ENCODE data around the gene CYP4F11.
"Not testable (repeated sequence)": the region's sequence is repeated elsewhere in the genome, so short reads cannot be mapped to it uniquely, and the experiment has no call there.

Gene CYP4F11, protein sequence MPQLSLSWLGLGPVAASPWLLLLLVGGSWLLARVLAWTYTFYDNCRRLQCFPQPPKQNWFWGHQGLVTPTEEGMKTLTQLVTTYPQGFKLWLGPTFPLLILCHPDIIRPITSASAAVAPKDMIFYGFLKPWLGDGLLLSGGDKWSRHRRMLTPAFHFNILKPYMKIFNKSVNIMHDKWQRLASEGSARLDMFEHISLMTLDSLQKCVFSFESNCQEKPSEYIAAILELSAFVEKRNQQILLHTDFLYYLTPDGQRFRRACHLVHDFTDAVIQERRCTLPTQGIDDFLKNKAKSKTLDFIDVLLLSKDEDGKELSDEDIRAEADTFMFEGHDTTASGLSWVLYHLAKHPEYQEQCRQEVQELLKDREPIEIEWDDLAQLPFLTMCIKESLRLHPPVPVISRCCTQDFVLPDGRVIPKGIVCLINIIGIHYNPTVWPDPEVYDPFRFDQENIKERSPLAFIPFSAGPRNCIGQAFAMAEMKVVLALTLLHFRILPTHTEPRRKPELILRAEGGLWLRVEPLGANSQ

DNA sequence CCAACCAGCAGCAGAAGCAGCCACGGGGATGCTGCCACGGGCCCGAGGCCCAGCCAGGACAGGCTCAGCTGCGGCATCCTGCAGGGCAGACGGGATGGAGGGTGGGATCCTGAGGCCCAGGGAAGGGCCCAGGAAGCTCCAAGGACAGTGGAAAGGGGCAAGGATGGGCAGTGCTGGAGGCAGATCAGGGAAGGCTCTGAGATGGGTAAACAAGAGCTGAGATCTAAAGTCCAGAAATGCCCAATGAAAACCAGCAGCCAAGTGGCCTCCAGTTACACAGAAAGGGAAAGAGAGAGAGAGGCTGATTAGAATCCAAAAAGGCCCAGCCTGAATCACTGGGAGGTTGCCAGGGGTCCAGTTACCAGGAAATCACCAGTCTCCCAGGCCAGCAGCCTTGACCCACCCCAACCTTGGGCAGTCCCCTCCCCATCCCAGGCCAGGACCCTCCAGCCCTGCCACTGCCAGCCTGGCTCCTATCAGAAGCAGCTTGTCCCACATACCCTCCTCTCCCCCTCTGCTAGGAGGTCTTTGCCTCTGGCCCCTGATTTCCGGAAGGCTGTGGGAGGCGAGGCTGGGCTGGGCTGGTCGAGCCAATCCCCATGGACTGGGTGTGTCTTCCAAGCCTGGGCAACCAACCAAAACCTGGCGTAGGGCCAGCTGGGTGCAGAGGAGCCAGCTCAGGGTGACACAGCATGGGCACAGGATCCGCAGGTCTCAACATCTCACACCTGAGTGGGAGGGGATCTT lies at the start of gene CYP4F11:
CYP4F11 (minus strand) TSS at position 198 of the 747 bp plus-strand sequence; CDS start at position 77, 121 bp downstream.
- no peak for DNase-seq (ENCODE audit: low read depth)

GRCh38 chr19:15979293-15979692 lies 45.0 kb upstream of the CYP4F11 start:
- DNase-seq (ENCODE audit: low read depth) = no peak

DNA sequence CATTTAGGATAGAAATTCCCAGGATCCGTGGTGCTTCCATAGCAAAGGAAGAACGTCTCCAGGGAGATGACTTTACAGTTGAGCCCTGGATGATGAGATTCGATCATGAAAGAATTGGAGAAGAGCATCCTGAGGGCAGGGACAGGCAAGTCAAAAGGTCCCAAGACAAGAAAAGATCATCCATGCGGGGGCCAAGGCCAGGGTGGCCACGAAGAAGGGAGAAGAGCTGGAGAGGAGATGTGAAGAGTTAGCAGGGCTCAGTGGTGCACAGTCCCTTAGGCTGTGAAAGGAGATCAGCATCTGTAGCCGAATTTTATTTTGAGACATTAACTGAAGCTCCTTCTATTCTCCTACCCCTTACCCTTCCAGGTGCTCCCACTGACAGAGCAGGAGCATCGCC lies 43.4 kb upstream of the CYP4F11 start:
- no peak for DNase-seq (ENCODE audit: low read depth)

DNA sequence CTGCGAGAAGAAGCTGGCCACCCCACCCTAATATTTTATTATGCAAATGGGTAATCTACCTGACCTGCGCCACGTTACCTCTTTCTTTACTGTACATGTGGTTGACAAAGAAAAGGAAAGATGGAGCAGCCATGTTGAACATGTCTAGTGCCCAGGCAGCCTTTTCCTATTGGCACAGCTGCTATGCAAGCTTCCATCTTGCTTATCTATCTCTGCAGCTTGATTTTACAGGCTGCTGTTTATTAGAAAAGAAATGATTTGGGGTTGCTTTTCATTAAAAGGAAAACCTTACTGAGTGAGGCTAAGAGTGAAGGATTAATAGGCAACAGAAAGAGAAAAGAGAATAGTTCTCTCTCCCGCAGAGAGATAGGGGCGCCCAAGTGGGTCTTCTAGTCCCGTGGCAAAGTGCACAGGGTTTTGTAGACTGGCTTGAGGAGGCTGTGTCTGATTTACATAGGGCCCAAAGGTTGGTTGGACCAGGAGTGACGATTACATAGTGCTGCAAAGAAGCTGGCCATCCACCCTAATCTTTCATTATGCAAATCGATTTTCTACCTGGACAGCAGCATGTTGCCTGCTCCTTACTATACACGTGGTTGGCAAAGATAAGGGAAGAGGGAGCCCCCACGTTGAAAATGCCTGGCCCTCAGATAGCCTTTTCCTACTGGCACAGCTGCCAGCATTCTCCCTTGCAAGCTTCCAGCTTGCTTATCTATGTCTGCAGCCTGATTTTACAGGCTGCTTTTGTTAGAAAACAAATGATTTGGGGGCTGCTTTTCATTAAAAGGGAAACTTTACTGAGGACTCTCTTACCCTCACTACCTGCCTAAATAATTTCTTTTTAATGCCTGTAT lies 42.7 kb upstream of the CYP4F11 start:
- no peak for DNase-seq (ENCODE audit: low read depth)

GRCh38 chr19:15974856-15975255 lies 40.5 kb upstream of the CYP4F11 start:
- no peak for DNase-seq (ENCODE audit: low read depth)

GRCh38 chr19:15972043-15972442 lies 37.7 kb upstream of the CYP4F11 start:
- not testable (repeated sequence) for DNase-seq (ENCODE audit: low read depth)

DNA sequence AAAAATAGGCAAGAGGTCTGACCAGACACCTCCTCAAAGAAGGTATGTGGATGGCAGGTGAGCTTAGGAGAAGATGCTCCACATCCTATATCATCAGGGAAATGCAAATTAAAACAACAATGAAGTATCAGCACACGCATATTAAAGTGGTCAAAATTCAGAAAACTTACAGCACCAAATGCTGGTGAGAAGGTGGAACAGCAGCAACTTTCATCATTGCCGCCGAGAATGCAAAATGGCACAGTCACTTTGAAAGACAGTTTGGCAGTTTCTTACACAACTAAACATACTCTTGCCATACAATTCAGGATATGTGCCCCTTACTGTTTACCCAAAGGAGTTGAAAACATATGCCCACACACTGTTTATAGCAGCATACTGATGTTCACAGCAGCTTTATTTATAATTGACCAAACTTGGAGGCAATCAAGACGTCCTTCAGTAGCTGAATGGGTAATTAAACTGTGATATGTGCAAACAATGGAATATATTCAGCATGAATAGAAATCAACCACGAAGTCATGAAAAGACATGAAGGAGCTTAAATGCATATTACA lies 37.0 kb upstream of the CYP4F11 start:
- no peak for DNase-seq (ENCODE audit: low read depth)

GRCh38 chr19:15964231-15964630 lies 29.9 kb upstream of the CYP4F11 start:
- no peak for DNase-seq (ENCODE audit: low read depth)

DNA sequence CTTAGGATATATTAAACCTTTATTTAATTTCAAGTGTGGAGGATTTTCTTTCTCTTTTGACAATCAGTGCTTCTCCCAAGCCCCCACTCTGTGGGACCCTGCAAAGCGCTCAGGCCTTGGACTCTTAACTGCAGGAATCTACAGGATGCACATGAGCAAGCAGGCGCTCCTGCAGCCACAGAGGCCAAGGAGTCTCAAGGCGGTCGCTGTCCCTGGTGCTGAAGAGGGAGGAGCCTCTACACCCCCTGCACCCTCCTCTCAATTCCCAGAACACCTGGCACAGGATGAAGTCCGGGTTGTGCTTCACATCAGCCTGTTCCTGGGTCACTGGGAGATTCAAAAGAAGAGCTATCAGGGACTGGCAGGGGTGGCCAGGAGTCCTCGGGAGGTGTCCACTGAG lies 28.0 kb upstream of the CYP4F11 start:
- DNase-seq (ENCODE audit: low read depth) = no peak

DNA sequence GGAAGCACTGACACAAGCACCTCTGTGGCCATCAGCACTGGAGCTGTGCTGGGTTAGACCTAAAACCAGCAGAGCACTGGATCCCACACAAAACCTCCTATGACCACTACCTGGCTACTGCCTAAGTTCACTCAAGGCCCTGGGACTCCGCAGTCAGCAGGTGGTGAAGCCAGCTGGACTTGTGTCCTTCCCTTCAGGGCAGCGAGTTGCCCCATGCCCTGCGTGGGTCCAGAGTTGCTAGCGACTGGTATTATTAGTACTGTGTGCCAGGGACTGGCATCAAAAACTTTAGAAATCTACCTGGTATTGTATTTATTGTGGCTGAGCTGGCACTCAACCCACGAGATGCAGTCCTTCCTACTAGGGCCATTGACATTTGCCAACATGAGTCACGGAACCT lies 20.5 kb upstream of the CYP4F11 start:
- DNase-seq (ENCODE audit: low read depth) = no peak

DNA sequence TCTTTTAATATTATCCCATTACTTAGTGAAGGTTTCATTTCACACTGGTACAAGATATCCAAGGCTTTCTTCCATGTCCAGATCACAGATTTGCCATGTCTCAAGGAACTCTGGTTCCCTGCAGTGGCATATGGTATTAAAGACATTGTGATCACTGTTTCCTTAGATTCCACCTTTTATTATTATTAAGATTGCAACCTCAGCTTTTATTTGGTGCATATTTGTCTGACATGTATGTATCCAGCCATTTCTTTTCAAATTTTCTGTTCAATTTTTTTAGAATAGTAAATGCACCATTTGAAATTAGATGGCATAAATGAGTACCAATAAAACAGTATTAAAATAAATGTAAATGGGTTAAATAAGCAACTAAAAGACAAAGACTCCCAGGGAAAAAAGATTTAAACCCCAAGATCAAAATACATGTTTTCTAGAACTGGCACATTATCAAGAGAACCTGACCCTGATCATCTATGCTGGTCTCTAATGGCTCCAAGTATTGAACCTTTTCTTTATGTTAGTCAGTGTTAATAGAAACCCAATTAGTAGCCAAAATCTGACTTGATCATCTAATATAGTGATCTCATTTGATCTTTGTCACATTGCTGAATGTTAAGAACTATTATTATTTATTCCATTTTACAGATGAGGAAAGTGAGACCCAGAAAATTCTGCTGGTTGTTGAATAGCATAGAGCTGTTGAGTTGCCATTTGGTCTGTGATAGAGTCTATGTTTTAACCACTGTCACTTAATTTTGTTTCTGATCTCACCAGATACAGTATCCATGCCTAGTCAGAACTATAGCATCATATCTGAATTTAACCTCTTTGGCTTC lies 14.1 kb upstream of the CYP4F11 start, which contains the start of gene OR10H4:
OR10H4 (plus strand) TSS at position 786 of the 836 bp plus-strand sequence; CDS start at position 786, 0 bp downstream.
- no peak for DNase-seq (ENCODE audit: low read depth)

DNA sequence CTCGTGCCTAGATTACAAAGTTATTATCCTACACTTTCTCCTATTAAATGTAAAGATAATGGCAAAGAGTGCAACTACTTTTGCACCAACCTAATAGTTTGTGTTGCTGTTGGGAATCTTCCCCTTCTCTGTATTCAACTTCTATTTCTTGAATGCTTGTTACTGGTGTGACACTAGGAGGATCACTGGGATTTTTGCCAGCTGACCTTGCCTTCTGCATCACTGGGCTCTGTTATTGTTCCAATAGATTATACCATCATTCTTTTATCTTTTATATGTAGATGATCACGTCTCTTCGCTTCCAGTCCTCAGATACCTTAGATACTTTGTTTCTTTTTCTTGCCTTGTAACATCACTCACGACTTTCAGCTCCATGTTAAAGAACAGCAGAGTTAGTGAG lies 11.0 kb upstream of the CYP4F11 start:
- no peak for DNase-seq (ENCODE audit: low read depth)

GRCh38 chr19:15944401-15944800 lies 10.1 kb upstream of the CYP4F11 start:
- DNase-seq (ENCODE audit: low read depth) = no peak

- DNase-seq (ENCODE audit: low read depth) = no peak
Measured at GRCh38 chr19:15937771-15938170, 3.4 kb upstream of the CYP4F11 start.

DNA sequence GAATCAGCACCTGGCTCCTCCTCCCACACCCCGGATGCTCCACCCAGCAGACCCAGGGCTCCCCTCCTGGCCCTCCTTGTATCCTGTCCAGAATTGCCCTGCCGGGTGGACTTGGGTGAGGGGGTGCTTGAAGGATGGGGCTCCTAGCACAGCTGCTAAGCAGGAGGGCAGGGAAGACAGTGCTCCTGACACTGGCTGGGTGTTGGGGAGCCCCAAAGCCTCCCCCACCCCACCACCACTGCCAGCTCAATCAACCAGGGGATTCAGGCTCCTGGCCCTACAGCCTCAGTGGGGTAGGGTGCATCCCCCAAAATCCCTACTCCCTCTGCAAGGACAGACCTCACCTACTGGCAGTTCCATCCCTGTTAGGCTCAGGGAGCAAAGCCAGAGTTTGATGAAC lies 2.6 kb upstream of the CYP4F11 start:
- no peak for DNase-seq (ENCODE audit: low read depth)

GRCh38 chr19:15936173-15936572 lies 1.8 kb upstream of the CYP4F11 start:
- no peak for DNase-seq (ENCODE audit: low read depth)

GRCh38 chr19:15935167-15935702 lies 906 bp upstream of the CYP4F11 start:
- DNase-seq (ENCODE audit: low read depth) = no peak

- not testable (repeated sequence) for DNase-seq (ENCODE audit: low read depth)
Measured at GRCh38 chr19:15933761-15934331, 483 bp downstream of the CYP4F11 start.

- DNase-seq (ENCODE audit: low read depth) = no peak
Measured at GRCh38 chr19:15928321-15928720, 6.0 kb downstream of the CYP4F11 start.

GRCh38 chr19:15926484-15926883 lies 7.8 kb downstream of the CYP4F11 start:
- DNase-seq (ENCODE audit: low read depth) = no peak
